Right lobe of liver (tissue), 6 donors: Measurements from ENCODE around the gene TRMT61A. TPM values are rescaled to one million over a fixed set of nuclear protein-coding genes. Genes with fewer than 3 reads are reported as not detected.

ENCODE experiments used
- ATAC-seq, 4 donors: fragments of 200-7000 bp; cut with Tn5 transposase; one replicate each; pipeline ENCODE4 v1.9.1; 2020; ENCODE audit warnings: mild to moderate bottlenecking in 4 of 4, moderate library complexity in 4 of 4
- DNase-seq, 3 donors: peaks; one replicate each; pipeline ENCODE4 v3.0.0-alpha.2; 2020
- H3K27ac ChIP-seq, 3 donors: fragments of 200-600 bp; one replicate each; pipeline ENCODE4 v1.8.0; 2022
- H3K27me3 ChIP-seq, 2 donors: fragments of 200-600 bp; one replicate each; pipeline ENCODE4 v1.8.0; 2022
- H3K36me3 ChIP-seq, 4 donors: fragments of 200-600 bp; sonication (generic) in 1 of 4; one replicate each; pipeline versions ENCODE4 v1.5.1 to v1.8.0; 2017 to 2022; ENCODE audit warnings: control low read depth in 1 of 4
- H3K4me1 ChIP-seq, 4 donors: fragments of 200-600 bp; sonication (generic) in 1 of 4; one replicate each; pipeline versions ENCODE4 v1.5.1 to v1.8.0; 2017 to 2022; ENCODE audit warnings: control low read depth in 1 of 4
- H3K4me3 ChIP-seq, 3 donors: fragments of 200-600 bp; one replicate each; pipeline ENCODE4 v1.8.0; 2022
- H3K9me3 ChIP-seq, 4 donors: fragments of 200-600 bp; sonication (generic) in 1 of 4; one replicate each; pipeline versions ENCODE4 v1.5.1 to v1.8.0; 2017 to 2022; ENCODE audit warnings: control low read depth in 1 of 4
- POLR2A ChIP-seq: fragments of 450-650 bp; IDR thresholded peaks from one replicate; pipeline ENCODE4 v1.6.1; 2017; ENCODE audit warnings: antibody characterized with exemption, mild to moderate bottlenecking
- WGBS: methylation state at CpG from one replicate; pipeline ENCODE4 v1.1.6; 2018; ENCODE audit warnings: low coverage, low lambda C conversion rate; ENCODE audit not compliant: insufficient coverage; ENCODE audit errors: missing lambda C conversion rate; 5-methylcytosine and 5-hydroxymethylcytosine counted together
- intact Hi-C, 2 donors: fragments of 100-400 bp; cut with DNase I; formaldehyde crosslinking; loops; one replicate each; pipeline versions ENCODE4 v1.11.2 to v1.14.1; 2022
- total RNA-seq, 6 experiments: library from RNA; depleted of rRNA in 2 of 6; stranded (reverse); fragments of >200 nt in 2 of 6; fragmentation: NEBNext Ultra II Directional in 3 of 6; extraction: Animal tissue kit (Norgen Biotek cat#: 25700) in 3 of 6; gene quantifications; one replicate each; pipeline versions ENCODE4 v1.1.0 to v1.2.4, GENCODE V29; 2016 to 2023
- TF ChIP-seq, protein P1 (sequence below), 4 donors: fragments of 200-600 bp in 3 of 4; fragments of 450-650 bp in 1 of 4; IDR thresholded peaks; one replicate each; pipeline versions ENCODE4 v1.5.1 to v1.8.0; 2016 to 2022; ENCODE audit warnings: antibody characterized with exemption in 4 of 4, mild to moderate bottlenecking in 2 of 4
- donor health status: DM: no; HTN: yes; CAD: no.
- donor health status: DM: no; HTN: no; CAD: no.
- donor health status: DM: no; HTN: no; CAD: no.
- donor health status: DM: no; HTN: yes; CAD: no.
- donor health status: DM: no; HTN: yes; CAD: no.

The TRMT61A gene
- total RNA-seq, 6 experiments from 2014 or later, result 3.8 to 12.1 (median 4.8) TPM

DNA sequence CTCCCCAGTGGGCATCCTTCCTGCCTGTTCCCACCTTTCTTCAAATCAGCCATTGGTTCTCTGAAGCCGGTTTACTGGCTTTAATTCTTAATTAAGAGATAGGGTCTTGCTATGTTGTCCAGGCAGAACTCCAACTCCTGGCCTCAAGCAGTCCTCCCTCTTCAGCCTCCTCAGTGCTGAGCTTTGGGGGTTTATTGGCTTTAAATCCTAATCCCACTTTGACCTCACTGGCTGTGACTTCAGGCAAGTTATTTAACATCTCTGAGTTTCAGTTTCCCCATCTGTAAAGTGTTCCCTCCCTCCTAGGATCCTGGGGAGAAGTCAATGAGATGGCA, 2.1 kb upstream of the TRMT61A start:
- Histone ChIP-seq H3K36me3 (no peaks in the 10 kb centered on the region), H3K4me3 (no peak overlapping the region), H3K9me3 (no peaks in the 10 kb centered on the region), H3K27me3 (peaks cover 0 to 4% of the 10 kb centered on the region in 2 donors), H3K27ac (no peak overlapping the region), H3K4me1 (peaks cover 0 to 42% (median 13%) of the 10 kb centered on the region in 4 donors)
- ATAC-seq (no peak), DNase-seq (no peak)
- no peak for TF ChIP-seq POLR2A
- TF ChIP-seq, protein P1, sequence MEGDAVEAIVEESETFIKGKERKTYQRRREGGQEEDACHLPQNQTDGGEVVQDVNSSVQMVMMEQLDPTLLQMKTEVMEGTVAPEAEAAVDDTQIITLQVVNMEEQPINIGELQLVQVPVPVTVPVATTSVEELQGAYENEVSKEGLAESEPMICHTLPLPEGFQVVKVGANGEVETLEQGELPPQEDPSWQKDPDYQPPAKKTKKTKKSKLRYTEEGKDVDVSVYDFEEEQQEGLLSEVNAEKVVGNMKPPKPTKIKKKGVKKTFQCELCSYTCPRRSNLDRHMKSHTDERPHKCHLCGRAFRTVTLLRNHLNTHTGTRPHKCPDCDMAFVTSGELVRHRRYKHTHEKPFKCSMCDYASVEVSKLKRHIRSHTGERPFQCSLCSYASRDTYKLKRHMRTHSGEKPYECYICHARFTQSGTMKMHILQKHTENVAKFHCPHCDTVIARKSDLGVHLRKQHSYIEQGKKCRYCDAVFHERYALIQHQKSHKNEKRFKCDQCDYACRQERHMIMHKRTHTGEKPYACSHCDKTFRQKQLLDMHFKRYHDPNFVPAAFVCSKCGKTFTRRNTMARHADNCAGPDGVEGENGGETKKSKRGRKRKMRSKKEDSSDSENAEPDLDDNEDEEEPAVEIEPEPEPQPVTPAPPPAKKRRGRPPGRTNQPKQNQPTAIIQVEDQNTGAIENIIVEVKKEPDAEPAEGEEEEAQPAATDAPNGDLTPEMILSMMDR (IDR thresholded peaks at IDR 0.05), result no peak
- no CpG with 5 or more reads among the region's 1 CpG for WGBS
- intact Hi-C loops, result no loop called here

DNA sequence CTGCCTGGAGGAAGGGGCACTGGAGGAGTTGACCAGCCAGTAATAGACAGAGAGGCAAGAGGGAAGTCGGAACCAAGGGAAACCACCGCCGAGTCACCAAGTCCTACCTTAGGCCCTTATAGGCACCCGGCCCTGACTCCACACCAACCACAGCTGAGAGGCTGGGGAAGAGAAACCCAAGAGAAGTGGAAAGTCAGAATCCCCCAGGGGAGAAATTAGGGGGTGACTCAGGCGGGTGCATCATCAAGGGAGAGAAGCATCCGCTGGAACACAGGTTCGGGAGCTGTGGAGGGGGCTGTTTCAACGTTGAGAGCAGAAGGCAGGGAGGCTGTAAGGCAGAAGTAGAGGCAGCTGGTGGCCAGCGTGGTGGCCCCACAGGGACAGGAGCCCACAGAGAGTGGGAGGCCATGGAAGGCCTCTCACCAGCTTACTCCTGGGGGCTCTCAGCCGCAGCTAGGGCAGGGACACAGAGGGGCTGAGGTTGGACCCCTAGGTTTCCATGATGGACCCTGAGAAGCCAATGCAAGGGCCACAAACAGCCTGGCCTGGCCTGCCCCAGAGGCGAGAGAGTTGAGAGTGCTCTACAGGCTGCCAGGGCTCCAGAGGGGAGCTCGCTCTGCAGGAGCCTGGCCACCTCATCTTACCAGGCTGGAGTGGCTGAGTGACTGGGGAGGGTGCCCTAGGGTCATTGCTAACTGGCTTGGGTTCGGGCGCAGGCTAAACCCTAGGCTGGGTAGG, 1.4 kb upstream of the TRMT61A start:
- no peak for ATAC-seq
- TF ChIP-seq, protein P1 (IDR thresholded peaks at IDR 0.05), result no peak
- no peak for TF ChIP-seq POLR2A
- Histone ChIP-seq H3K4me3 (no peak overlapping the region), H3K27ac (peak overlapping the region in 1 of 3 donors; percentile 62), H3K9me3 (no peaks in the 10 kb centered on the region), H3K36me3 (no peaks in the 10 kb centered on the region), H3K4me1 (peaks cover 0 to 38% (median 13%) of the 10 kb centered on the region in 4 donors), H3K27me3 (no peaks in the 10 kb centered on the region)
- intact Hi-C loops, result no loop called here
- no peak for DNase-seq
- 72% methylated on average over 9 of the region's 14 CpGs for WGBS

DNA sequence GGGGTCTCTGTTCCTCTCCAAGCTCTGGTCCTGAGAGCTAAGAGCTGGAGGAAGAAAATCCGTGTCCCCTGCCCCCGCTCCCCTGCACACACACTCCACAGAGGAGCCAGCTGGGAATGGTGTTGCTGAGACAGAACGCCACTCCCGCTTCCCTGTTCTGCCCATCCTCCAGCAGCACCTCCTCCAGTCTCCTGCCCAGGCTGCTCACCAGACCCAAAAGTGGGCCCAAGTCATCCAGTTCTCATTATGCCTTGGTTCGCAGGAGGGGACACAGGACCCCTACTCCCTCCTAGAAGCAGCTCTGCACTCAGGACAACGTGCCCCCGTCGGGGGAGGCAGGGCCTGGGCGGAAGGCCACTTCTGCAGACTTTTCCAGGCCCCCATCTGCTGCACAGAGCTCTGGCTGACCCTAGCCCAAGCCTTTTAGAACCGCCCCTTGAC, 830 bp upstream of the TRMT61A start:
- ATAC-seq (peak; percentile 7 to 26 (median 16)), DNase-seq (no peak)
- H3K9me3 ChIP-seq, result no peaks in the 10 kb centered on the region
- peak overlapping the region; percentile 62 to 91 (median 90) for H3K27ac ChIP-seq
- peak overlapping the region; percentile 87 to 99 (median 98) for H3K4me3 ChIP-seq
- 15% methylated on average over 4 of the region's 10 CpGs for WGBS
- no peaks in the 10 kb centered on the region for H3K27me3 ChIP-seq
- no peaks in the 10 kb centered on the region for H3K36me3 ChIP-seq
- peaks cover 0 to 32% (median 13%) of the 10 kb centered on the region in 4 donors for H3K4me1 ChIP-seq
- TF ChIP-seq, protein P1 (IDR thresholded peaks at IDR 0.05), result no peak
- no peak for TF ChIP-seq POLR2A
- intact Hi-C loops, result no loop called here

DNA sequence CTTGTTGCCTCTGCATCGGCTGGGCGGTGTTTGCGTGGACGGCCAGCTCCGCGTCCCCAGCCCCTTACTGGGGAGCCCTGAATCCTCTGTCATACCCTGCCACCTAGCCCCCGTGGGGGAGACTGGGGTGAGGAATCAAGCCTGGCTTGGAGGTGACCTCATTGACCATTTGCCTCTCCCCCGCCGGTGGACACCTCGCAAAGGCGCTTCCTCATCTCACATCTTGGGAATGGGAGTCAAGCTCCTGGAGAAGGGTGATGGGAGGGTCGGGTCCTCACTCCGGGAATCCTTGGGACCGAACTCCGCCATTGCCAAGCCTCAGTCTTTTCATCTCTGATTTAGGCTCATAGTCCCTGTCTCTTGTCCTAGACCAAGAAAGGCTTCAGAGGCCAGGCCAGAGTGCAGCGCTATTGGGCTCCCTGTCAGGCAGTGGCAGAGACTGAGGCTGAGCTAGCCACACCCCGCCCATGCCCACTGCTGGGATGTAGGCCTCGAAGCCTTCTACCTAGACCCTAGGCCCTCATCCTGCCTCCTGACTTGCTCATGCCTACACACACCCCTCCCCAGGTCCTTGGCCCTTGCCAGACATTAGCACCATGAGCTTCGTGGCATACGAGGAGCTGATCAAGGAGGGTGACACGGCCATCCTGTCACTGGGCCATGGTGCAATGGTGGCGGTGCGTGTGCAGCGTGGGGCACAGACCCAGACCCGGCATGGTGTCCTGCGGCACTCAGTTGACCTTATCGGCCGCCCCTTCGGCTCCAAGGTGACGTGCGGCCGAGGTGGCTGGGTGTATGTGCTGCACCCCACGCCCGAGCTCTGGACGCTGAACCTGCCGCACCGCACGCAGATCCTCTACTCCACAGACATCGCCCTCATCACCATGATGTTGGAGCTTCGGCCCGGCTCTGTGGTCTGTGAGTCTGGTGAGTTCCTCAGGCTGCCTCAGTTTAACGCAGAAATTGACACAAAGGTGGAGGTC, 678 bp downstream of the TRMT61A start:
- Histone ChIP-seq H3K4me3 (peak overlapping the region; percentile 87 to 99 (median 98)), H3K9me3 (no peaks in the 10 kb centered on the region), H3K27me3 (no peaks in the 10 kb centered on the region), H3K27ac (peak overlapping the region; percentile 19 to 62 (median 26)), H3K4me1 (peaks cover 0 to 32% (median 13%) of the 10 kb centered on the region in 4 donors), H3K36me3 (no peaks in the 10 kb centered on the region)
- DNase-seq, result no peak
- ATAC-seq, result no peak
- WGBS, result 16% methylated on average over 12 of the region's 42 CpGs
- TF ChIP-seq POLR2A, result no peak
- TF ChIP-seq, protein P1 (IDR thresholded peaks at IDR 0.05), result no peak
- intact Hi-C loops, result no loop called here
